Breast epithelium (tissue), 3 donors: ENCODE measurements around the gene JUND.

Source experiments
- POLR2A ChIP-seq: fragments of 450-650 bp; IDR thresholded peaks from one replicate; pipeline ENCODE4 v1.6.1; 2016; ENCODE audit warnings: antibody characterized with exemption, mild to moderate bottlenecking, moderate library complexity
- POLR2AphosphoS5 ChIP-seq, 3 donors: sonication (generic); formaldehyde crosslinking; IDR thresholded peaks; one replicate each; pipeline ENCODE4 v1.6.1; 2017; ENCODE audit warnings: antibody characterized with exemption in 3 of 3
- TF ChIP-seq, protein P1 (sequence below), 3 donors: fragments of 450-650 bp; IDR thresholded peaks; one replicate each; pipeline ENCODE4 v1.5.1; 2016 to 2017; ENCODE audit warnings: antibody characterized with exemption in 3 of 3, mild to moderate bottlenecking in 3 of 3, moderate library complexity in 3 of 3

DNA sequence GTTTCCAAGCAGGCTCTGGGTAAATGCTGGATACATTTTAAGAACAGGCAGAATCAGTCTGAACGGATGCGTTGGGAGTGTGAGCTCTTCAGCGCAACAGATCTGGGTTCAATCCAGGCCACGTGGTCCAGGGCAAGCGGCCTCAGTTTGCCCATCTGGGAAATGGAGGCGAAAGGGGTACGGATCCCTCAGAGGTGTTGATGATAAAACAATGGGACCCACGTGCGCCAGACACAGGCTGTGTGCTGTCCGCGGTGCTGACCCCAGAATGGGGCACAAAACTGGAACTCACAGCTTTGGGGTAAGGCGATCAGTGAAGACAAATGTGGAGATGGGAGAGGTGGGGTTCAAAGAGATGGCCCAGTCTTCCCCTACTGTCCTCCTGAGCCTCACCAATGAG, 42.1 kb downstream of the JUND start:
- TF ChIP-seq, protein P1, sequence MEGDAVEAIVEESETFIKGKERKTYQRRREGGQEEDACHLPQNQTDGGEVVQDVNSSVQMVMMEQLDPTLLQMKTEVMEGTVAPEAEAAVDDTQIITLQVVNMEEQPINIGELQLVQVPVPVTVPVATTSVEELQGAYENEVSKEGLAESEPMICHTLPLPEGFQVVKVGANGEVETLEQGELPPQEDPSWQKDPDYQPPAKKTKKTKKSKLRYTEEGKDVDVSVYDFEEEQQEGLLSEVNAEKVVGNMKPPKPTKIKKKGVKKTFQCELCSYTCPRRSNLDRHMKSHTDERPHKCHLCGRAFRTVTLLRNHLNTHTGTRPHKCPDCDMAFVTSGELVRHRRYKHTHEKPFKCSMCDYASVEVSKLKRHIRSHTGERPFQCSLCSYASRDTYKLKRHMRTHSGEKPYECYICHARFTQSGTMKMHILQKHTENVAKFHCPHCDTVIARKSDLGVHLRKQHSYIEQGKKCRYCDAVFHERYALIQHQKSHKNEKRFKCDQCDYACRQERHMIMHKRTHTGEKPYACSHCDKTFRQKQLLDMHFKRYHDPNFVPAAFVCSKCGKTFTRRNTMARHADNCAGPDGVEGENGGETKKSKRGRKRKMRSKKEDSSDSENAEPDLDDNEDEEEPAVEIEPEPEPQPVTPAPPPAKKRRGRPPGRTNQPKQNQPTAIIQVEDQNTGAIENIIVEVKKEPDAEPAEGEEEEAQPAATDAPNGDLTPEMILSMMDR (IDR thresholded peaks at IDR 0.05): no peak
- TF ChIP-seq POLR2A: no peak
- TF ChIP-seq POLR2AphosphoS5 (IDR thresholded peaks at IDR 0.05): no peak
